T-helper 2 cell treated with Interferon-gamma antibody and Interleukin-4, amounts not matched to agents 5 μg/mL and 100 μg/mL, for 36 hours (primary cell): ENCODE results near the gene NCKAP1.

Experiments used
- DNase-seq: peaks from one replicate; pipeline ENCODE4 v3.0.0; 2021; ENCODE audit warnings: low spot score
- H3K27ac Mint-ChIP-seq: one replicate; pipeline ENCODE4 v1.8.0; 2021; ENCODE audit warnings: mild to moderate bottlenecking, mixed read lengths
- H3K27me3 Mint-ChIP-seq: one replicate; pipeline ENCODE4 v1.8.0; 2021; ENCODE audit warnings: low read depth, mixed read lengths
- H3K36me3 Mint-ChIP-seq: one replicate; pipeline ENCODE4 v1.8.0; 2021; ENCODE audit warnings: low read depth, mixed read lengths
- H3K4me1 Mint-ChIP-seq: one replicate; pipeline ENCODE4 v1.8.0; 2021; ENCODE audit warnings: low read depth, mixed read lengths
- H3K4me3 Mint-ChIP-seq: one replicate; pipeline ENCODE4 v1.8.0; 2022; ENCODE audit warnings: mild to moderate bottlenecking, moderate library complexity, mixed read lengths
- H3K9me3 Mint-ChIP-seq: one replicate; pipeline ENCODE4 v1.8.0; 2021; ENCODE audit warnings: mixed read lengths

The NCKAP1 gene

GRCh38 chr2:182933629-182934028, 104.6 kb downstream of the NCKAP1 start:
- Mint-ChIP-seq H3K36me3 (no peaks in the 10 kb centered on the region), H3K4me3 (no peak overlapping the region), H3K4me1 (no peaks in the 10 kb centered on the region), H3K9me3 (no peaks in the 10 kb centered on the region), H3K27ac (no peak overlapping the region), H3K27me3 (no peaks in the 10 kb centered on the region)
- no peak for DNase-seq

DNA sequence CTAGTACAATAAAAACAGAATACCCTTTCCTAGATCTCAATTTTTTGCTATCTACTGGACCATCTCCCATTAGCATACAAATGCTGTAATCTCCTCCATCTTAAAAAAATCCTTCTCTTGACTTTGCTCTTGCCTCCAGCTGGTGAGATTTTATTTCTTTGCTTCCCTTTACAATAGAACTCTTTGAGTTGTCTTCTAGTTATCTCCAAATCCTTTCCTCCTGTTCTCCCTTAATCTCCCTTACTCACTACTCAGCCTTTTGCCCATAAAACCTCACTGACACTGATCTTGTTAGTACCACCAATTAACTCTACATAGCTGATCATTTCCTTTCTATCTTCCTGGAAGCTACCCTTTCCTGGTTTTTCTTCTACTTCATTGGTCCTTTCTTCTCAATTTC, 108.3 kb downstream of the NCKAP1 start:
- no peak for DNase-seq
- Mint-ChIP-seq H3K36me3 (no peaks in the 10 kb centered on the region), H3K4me3 (no peak overlapping the region), H3K9me3 (no peaks in the 10 kb centered on the region), H3K4me1 (no peaks in the 10 kb centered on the region), H3K27ac (no peak overlapping the region), H3K27me3 (no peaks in the 10 kb centered on the region)

GRCh38 chr2:182924306-182924705, 114.0 kb downstream of the NCKAP1 start:
- Mint-ChIP-seq H3K36me3 (no peaks in the 10 kb centered on the region), H3K4me3 (no peak overlapping the region)

GRCh38 chr2:182921234-182921633, 117.0 kb downstream of the NCKAP1 start:
- no peaks in the 10 kb centered on the region for H3K36me3 Mint-ChIP-seq
- H3K27me3 Mint-ChIP-seq, result no peaks in the 10 kb centered on the region
- no peaks in the 10 kb centered on the region for H3K4me1 Mint-ChIP-seq
- no peak overlapping the region for H3K4me3 Mint-ChIP-seq
- no peak for DNase-seq
- no peaks in the 10 kb centered on the region for H3K9me3 Mint-ChIP-seq
- H3K27ac Mint-ChIP-seq, result no peak overlapping the region

More at GRCh38 chr2:182924306-182924705, 114.0 kb downstream of the NCKAP1 start:
- no peak overlapping the region for H3K27ac Mint-ChIP-seq
- no peaks in the 10 kb centered on the region for H3K9me3 Mint-ChIP-seq
- H3K27me3 Mint-ChIP-seq, result no peaks in the 10 kb centered on the region
- no peak for DNase-seq
- no peaks in the 10 kb centered on the region for H3K4me1 Mint-ChIP-seq

DNA sequence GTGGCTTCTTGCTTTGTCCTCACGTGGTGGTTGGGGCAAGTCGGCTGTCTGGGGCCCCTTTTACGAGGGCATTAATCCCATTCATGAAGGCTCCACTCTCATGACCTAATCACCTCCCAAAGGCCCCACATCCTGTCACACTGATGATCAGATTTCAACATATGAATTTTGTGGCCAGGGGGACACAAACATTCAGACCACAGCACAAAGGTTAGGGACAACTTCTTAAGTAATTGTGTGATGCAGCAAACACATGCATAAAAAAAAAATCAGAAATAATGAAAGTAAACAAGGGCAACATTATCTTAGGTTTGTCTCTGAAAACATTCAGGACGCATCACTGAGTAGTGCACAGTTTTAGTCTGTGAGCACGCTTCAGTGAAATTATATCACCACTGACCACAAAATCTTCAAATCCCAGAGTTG, 117.6 kb downstream of the NCKAP1 start:
- no peak for DNase-seq
- Mint-ChIP-seq H3K4me3 (no peak overlapping the region), H3K9me3 (no peaks in the 10 kb centered on the region), H3K4me1 (no peaks in the 10 kb centered on the region), H3K27me3 (no peaks in the 10 kb centered on the region), H3K36me3 (no peaks in the 10 kb centered on the region), H3K27ac (no peak overlapping the region)

- no peaks in the 10 kb centered on the region for H3K4me1 Mint-ChIP-seq
- no peaks in the 10 kb centered on the region for H3K9me3 Mint-ChIP-seq
- no peak overlapping the region for H3K27ac Mint-ChIP-seq
- H3K36me3 Mint-ChIP-seq, result no peaks in the 10 kb centered on the region
- no peak for DNase-seq
- H3K4me3 Mint-ChIP-seq, result no peak overlapping the region
- no peaks in the 10 kb centered on the region for H3K27me3 Mint-ChIP-seq
Observed at GRCh38 chr2:182920089-182920488, 118.2 kb downstream of the NCKAP1 start.

DNA sequence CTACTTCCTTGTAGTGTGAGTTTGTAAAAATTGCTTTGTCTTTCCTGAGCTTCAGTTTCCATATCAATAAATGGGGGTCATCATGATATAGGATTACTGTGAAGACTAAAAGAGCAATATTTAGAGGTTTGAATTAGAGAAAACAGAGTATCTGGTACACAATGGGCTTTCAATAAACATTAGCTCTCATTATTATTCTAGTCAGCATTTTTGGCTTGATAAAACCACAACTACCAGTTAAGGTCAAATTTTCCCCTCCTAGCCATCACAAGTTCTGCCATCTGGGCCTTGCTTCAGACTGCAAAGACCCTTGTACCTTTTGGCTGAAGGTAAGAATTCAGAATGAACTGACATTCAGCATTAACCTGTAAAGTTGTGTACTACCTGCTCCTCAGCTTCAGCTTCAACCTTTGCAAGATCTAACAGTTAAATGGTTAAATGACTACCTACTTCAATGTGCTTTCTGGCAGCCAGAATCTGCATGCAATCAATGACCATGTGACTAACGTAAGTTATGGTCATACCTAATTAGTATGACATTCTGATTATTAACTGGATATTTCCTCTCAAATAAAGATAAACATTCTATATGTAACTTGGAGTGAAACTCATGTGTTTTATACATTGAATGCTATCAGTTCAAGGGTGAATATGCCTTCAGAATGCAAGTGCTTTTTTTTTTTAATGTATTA, 119.2 kb downstream of the NCKAP1 start:
- H3K27ac Mint-ChIP-seq, result no peak overlapping the region
- H3K9me3 Mint-ChIP-seq, result no peaks in the 10 kb centered on the region
- no peaks in the 10 kb centered on the region for H3K4me1 Mint-ChIP-seq
- no peak overlapping the region for H3K4me3 Mint-ChIP-seq
- H3K27me3 Mint-ChIP-seq, result no peaks in the 10 kb centered on the region
- H3K36me3 Mint-ChIP-seq, result no peaks in the 10 kb centered on the region
- DNase-seq, result no peak

DNA sequence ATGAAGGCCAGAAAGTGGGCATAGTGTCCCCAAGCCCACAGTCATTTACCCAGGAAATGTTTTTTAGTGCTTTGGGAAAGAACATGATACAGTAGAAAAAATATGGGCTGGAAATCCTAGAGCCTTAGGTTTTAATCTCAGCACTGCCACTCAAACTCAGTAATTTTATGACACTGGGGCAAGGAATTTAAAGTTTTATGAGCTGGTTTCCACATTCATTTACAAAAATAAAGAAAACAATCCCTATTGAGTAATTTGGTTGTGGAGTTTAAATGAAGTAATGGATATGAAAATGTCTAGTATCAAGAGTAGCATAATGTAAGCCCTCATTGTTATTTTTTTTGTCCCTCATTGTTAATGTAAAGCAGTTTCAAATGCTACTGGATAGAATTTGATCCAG, 120.3 kb downstream of the NCKAP1 start:
- H3K4me3 Mint-ChIP-seq, result no peak overlapping the region
- no peak for DNase-seq
- no peaks in the 10 kb centered on the region for H3K27me3 Mint-ChIP-seq
- no peaks in the 10 kb centered on the region for H3K9me3 Mint-ChIP-seq
- H3K4me1 Mint-ChIP-seq, result no peaks in the 10 kb centered on the region
- no peak overlapping the region for H3K27ac Mint-ChIP-seq
- H3K36me3 Mint-ChIP-seq, result no peaks in the 10 kb centered on the region

DNA sequence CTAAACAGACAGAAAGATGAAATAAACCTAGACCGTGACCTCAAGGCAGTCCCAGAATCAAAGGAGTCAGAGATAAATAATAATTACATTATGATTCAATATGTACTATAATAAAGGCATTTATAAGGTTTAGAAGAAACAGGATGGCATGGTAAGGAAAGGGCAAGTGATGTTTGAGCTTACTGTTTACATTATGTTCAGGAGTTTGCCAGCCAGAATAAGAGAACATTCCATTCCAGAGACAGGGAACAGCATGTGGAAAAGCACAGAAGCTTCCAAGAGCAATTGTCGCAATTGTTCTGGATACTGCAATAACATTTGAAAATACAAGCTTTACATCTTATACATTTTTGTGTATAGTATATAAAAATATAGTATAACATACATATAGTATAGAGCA, 121.8 kb downstream of the NCKAP1 start:
- H3K9me3 Mint-ChIP-seq, result no peaks in the 10 kb centered on the region
- no peak overlapping the region for H3K4me3 Mint-ChIP-seq
- H3K27me3 Mint-ChIP-seq, result no peaks in the 10 kb centered on the region
- no peaks in the 10 kb centered on the region for H3K4me1 Mint-ChIP-seq
- H3K27ac Mint-ChIP-seq, result no peak overlapping the region
- H3K36me3 Mint-ChIP-seq, result no peaks in the 10 kb centered on the region
- DNase-seq, result no peak

GRCh38 chr2:182915369-182916326, 122.6 kb downstream of the NCKAP1 start:
- no peak for DNase-seq
- H3K4me3 Mint-ChIP-seq, result no peak overlapping the region
- no peaks in the 10 kb centered on the region for H3K9me3 Mint-ChIP-seq
- no peaks in the 10 kb centered on the region for H3K27me3 Mint-ChIP-seq
- H3K4me1 Mint-ChIP-seq, result no peaks in the 10 kb centered on the region
- H3K27ac Mint-ChIP-seq, result no peak overlapping the region
- H3K36me3 Mint-ChIP-seq, result no peaks in the 10 kb centered on the region

DNA sequence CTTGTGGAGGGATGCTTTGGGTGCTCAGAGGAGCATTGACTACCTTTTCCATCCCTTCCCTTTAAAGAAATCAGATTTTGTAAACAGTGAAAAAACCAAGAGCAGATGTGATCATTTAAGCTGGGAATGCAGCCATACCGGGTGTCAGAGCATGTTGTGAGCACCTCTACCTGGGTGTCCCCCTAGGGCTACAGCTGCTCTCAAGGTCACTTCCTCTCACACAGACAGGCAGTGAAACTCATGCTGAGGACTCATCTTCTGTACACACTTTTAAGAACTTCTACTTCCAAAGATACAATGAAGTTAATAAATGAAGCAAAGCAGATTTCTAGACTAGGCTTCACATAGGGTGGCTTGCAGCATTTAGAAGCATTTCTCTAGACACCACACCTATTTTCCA, 123.4 kb downstream of the NCKAP1 start:
- Mint-ChIP-seq H3K4me3 (no peak overlapping the region), H3K9me3 (no peaks in the 10 kb centered on the region)

DNA sequence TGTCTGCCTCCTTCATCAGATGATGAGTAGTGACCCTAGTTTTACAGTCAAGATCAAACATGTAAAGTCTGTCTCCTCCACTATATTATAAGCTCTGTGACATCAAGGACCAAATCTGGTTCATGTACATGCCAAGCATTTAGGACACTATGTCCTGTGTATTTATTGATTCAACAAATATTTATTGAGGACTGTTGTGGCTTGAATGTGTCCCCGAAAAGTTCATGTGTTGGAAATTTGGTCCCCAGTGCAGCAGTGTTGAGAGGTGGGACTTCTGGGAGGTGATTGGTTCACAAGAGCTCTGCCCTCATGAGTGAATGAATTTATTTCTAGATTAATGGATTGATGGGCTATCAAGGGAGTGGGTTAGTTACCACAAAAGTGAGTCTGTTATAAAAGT, 125.2 kb downstream of the NCKAP1 start:
- no peak for DNase-seq
- Mint-ChIP-seq H3K4me3 (no peak overlapping the region), H3K27me3 (no peaks in the 10 kb centered on the region), H3K9me3 (no peaks in the 10 kb centered on the region), H3K36me3 (no peaks in the 10 kb centered on the region), H3K27ac (no peak overlapping the region), H3K4me1 (no peaks in the 10 kb centered on the region)

More for the DNA sequence above, 123.4 kb downstream of the NCKAP1 start:
- Mint-ChIP-seq H3K36me3 (no peaks in the 10 kb centered on the region), H3K4me1 (no peaks in the 10 kb centered on the region), H3K27ac (no peak overlapping the region), H3K27me3 (no peaks in the 10 kb centered on the region)
- DNase-seq, result no peak

- Mint-ChIP-seq H3K27ac (no peak overlapping the region), H3K9me3 (no peaks in the 10 kb centered on the region), H3K27me3 (no peaks in the 10 kb centered on the region), H3K36me3 (no peaks in the 10 kb centered on the region), H3K4me1 (no peaks in the 10 kb centered on the region), H3K4me3 (no peak overlapping the region)
- no peak for DNase-seq
Observed at GRCh38 chr2:182912518-182912915, 125.7 kb downstream of the NCKAP1 start.

DNA sequence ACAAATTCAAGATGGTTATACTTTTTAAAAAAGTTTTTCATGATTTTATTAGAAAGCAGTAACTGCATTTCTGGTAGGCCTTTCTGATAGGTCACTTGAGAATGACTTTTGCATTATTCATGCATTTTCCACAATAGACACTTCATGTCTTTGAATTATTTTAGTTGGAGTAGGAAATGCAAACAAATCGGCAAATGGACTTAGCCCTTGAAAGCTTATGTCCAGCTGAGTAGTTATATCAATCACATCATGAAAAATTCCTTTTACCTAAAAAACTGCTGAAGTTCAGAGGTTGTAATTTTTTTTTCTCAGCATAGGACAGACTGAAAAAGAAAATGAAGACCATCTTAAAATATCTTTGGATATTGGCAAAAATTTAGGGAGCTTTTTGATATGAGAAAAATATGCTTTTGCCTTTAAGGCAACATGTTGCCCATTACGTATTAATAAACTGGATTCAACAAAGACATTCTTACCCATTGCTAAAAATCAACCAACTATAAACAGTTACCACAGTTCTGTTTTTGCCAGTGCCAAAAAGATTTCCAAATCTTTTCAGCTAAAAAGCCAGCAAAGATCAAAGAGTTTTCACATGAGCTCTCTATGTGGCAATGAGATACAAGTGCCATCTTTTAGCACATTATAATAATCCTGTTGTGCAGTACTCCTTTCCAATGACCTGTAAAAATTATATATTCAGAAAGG, 126.3 kb downstream of the NCKAP1 start:
- no peak for DNase-seq
- Mint-ChIP-seq H3K4me3 (no peak overlapping the region), H3K4me1 (no peaks in the 10 kb centered on the region)

More for the DNA sequence above, 126.3 kb downstream of the NCKAP1 start:
- Mint-ChIP-seq H3K27me3 (no peaks in the 10 kb centered on the region), H3K27ac (no peak overlapping the region), H3K36me3 (no peaks in the 10 kb centered on the region), H3K9me3 (no peaks in the 10 kb centered on the region)
